CD14-positive monocyte (primary cell): ENCODE results near the gene EGFL8. TPM values are rescaled to one million over a fixed set of nuclear protein-coding genes. Genes with fewer than 3 reads are reported as not detected.

Experiments used
- DNase-seq, 3 donors: peaks; one replicate each; pipeline ENCODE4 v3.0.0-alpha.2; 2011 to 2022
- H2AFZ ChIP-seq: 2 replicates; pipeline ENCODE4 v1.6.0; 2012; ENCODE audit warnings: mild to moderate bottlenecking, low read depth, low read length, inconsistent platforms; ENCODE audit not compliant: insufficient read depth, poor library complexity, severe bottlenecking
- H3K27ac ChIP-seq, 2 donors: 1 replicate in 1 of 2; 2 replicates in 1 of 2; pipeline ENCODE4 v1.5.1; 2012 to 2013; ENCODE audit warnings: low read length in 2 of 2, control low read depth in 1 of 2, inconsistent platforms in 1 of 2, low read depth in 1 of 2, mild to moderate bottlenecking in 1 of 2
- H3K27me3 ChIP-seq, 2 donors: one replicate each; pipeline versions ENCODE4 v1.6.0 to v1.6.1; 2011 to 2013; ENCODE audit warnings: low read length in 2 of 2; ENCODE audit not compliant: control insufficient read depth in 2 of 2, insufficient read depth in 2 of 2
- H3K36me3 ChIP-seq, 2 donors: replicated peaks in 1 of 2; 1 replicate in 1 of 2; 2 replicates in 1 of 2; pipeline versions ENCODE4 v1.5.1 to v1.6.1; 2012 to 2013; ENCODE audit warnings: low read length in 2 of 2, control low read depth in 1 of 2, inconsistent platforms in 1 of 2, mild to moderate bottlenecking in 1 of 2; ENCODE audit not compliant: insufficient read depth in 2 of 2, control insufficient read depth in 1 of 2
- H3K4me1 ChIP-seq, 2 donors: 1 replicate in 1 of 2; 2 replicates in 1 of 2; pipeline versions ENCODE4 v1.5.1 to v1.6.1; 2012 to 2013; ENCODE audit warnings: low read length in 2 of 2, control low read depth in 1 of 2, inconsistent platforms in 1 of 2, mild to moderate bottlenecking in 1 of 2, moderate library complexity in 1 of 2; ENCODE audit not compliant: insufficient read depth in 2 of 2, control insufficient read depth in 1 of 2
- H3K4me2 ChIP-seq: replicated peaks from 2 replicates; pipeline ENCODE3; 2012; ENCODE audit warnings: low read length, moderate library complexity, mild to moderate bottlenecking; ENCODE audit not compliant: poor library complexity, severe bottlenecking; ENCODE audit errors: extremely low read depth
- H3K4me3 ChIP-seq, 3 experiments: fragments of 200-600 bp in 1 of 3; sonication (generic) in 1 of 3; replicated peaks in 1 of 3; 1 replicate in 2 of 3; 2 replicates in 1 of 3; pipeline ENCODE4 v1.5.1; 2011 to 2013; ENCODE audit warnings: low read length in 3 of 3, mild to moderate bottlenecking in 3 of 3, control low read depth in 2 of 3, low read depth in 2 of 3, inconsistent platforms in 1 of 3, moderate library complexity in 1 of 3
- H3K79me2 ChIP-seq: 2 replicates; pipeline ENCODE4 v1.6.0; 2012; ENCODE audit warnings: mild to moderate bottlenecking, control low read depth, inconsistent platforms, low read length, moderate library complexity; ENCODE audit not compliant: insufficient read depth
- H3K9ac ChIP-seq: 2 replicates; pipeline ENCODE4 v1.6.0; 2017; ENCODE audit warnings: low read length, mild to moderate bottlenecking; ENCODE audit not compliant: insufficient read depth, poor library complexity, severe bottlenecking
- H3K9me3 ChIP-seq, 2 donors: replicated peaks in 1 of 2; 1 replicate in 1 of 2; 2 replicates in 1 of 2; pipeline versions ENCODE4 v1.5.1 to v1.6.1; 2012 to 2013; ENCODE audit warnings: low read length in 2 of 2, control low read depth in 1 of 2; ENCODE audit not compliant: control insufficient read depth in 1 of 2, insufficient read depth in 1 of 2
- H4K20me1 ChIP-seq: 2 replicates; pipeline ENCODE4 v1.6.0; 2012; ENCODE audit warnings: mild to moderate bottlenecking, low read length, control low read depth, moderate library complexity; ENCODE audit not compliant: insufficient read depth
- H3K27ac Mint-ChIP-seq, 7 donors: one replicate each; pipeline ENCODE4 v1.8.0; 2020; ENCODE audit warnings: mild to moderate bottlenecking in 7 of 7, mixed read lengths in 7 of 7, moderate library complexity in 6 of 7, inconsistent platforms in 2 of 7
- H3K27me3 Mint-ChIP-seq, 3 donors: one replicate each; pipeline ENCODE4 v1.8.0; 2021 to 2022; ENCODE audit warnings: low read depth in 3 of 3, mild to moderate bottlenecking in 3 of 3, mixed read lengths in 3 of 3, moderate library complexity in 3 of 3, inconsistent platforms in 1 of 3
- H3K36me3 Mint-ChIP-seq, 2 donors: one replicate each; pipeline ENCODE4 v1.8.0; 2020; ENCODE audit warnings: mixed read lengths in 2 of 2, inconsistent platforms in 1 of 2, mild to moderate bottlenecking in 1 of 2
- H3K4me1 Mint-ChIP-seq: one replicate; pipeline ENCODE4 v1.8.0; 2020; ENCODE audit warnings: mild to moderate bottlenecking, mixed read lengths
- H3K4me3 Mint-ChIP-seq, 2 donors: one replicate each; pipeline ENCODE4 v1.8.0; 2020; ENCODE audit warnings: mild to moderate bottlenecking in 2 of 2, mixed read lengths in 2 of 2, moderate library complexity in 1 of 2
- H3K9me3 Mint-ChIP-seq, 7 donors: one replicate each; pipeline ENCODE4 v1.8.0; 2020 to 2022; ENCODE audit warnings: mixed read lengths in 7 of 7, mild to moderate bottlenecking in 6 of 7, moderate library complexity in 6 of 7, inconsistent platforms in 2 of 7
- WGBS: methylation state at CpG from one replicate; pipeline ENCODE4 v1.1.5; 2013; ENCODE audit warnings: missing lambda C conversion rate; ENCODE audit not compliant: insufficient coverage; 5-methylcytosine and 5-hydroxymethylcytosine counted together
- intact Hi-C, 2 donors: fragments of 100-400 bp; cut with micrococcal nuclease; formaldehyde crosslinking; loops; one replicate each; pipeline versions ENCODE4 v1.15.0 to v1.15.1; 2023
- polyA plus RNA-seq, 3 donors: library from polyadenylated mRNA; depleted of rRNA in 1 of 3; unstranded in 2 of 3; stranded (reverse) in 1 of 3; fragments of 300-500 nt in 2 of 3; fragments of >200 nt in 1 of 3; fragmentation: Illumina TruSeq in 2 of 3; gene quantifications; 1 replicate in 2 of 3; 2 replicates in 1 of 3; pipeline ENCODE4 v1.2.3, GENCODE V29; 2012 to 2021
- TF ChIP-seq, protein P1 (sequence below): fragments of 200-600 bp; IDR thresholded peaks from one replicate; pipeline ENCODE4 v1.8.0; 2022; ENCODE audit warnings: antibody characterized with exemption, mild to moderate bottlenecking

The EGFL8 gene
- polyA plus RNA-seq, 3 donors, result 0.22 to 1.8 TPM; not detected in 1

DNA sequence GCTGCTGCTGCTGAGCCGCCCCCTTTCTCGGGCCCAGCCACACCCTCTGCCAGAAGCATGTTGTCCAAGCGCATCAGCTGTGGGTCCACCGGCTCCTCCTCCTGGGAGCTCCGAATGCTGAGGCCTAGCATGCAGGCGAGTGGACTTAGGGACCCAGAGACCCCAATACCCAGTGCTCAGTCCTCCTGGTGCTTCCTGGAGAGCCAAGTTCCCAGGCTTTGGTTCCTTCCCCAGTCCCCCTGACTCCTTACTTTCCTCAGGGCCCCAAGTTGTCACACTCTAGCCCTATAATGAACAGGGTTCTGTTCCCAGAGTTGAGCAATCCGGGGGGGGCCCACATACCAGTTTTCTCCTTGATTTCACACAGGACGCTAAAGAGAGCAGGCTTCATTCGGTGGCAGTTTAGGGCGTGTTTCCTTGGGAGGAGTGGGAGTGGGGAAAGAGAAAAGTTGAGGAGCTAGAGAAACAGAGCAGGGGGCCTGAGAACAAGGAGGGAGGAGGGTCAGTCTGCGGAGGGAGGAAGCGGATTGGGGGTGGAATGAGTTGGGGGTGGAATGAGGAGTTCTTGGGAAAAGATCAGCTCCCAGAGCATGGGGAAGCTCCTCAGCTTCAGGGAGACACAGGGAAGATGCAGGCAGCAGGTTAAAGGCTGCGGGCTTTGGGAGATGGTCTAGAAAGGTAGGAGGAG, 24.1 kb downstream of the EGFL8 start:
- Histone ChIP-seq H3K4me2 (peak overlapping the region; percentile 100), H3K27ac (peak overlapping the region; percentile 89 to 95), H3K9ac (peak overlapping the region; percentile 84), H3K4me3 (peak overlapping the region; percentile 74 to 98 (median 81)), H3K27me3 (no peaks in the 10 kb centered on the region), H3K9me3 (no peaks in the 10 kb centered on the region), H3K4me1 (peaks cover 56 to 64% of the 10 kb centered on the region in 2 donors), H3K36me3 (peaks cover 34 to 47% of the 10 kb centered on the region in 2 donors), H4K20me1 (peaks cover 7% of the 10 kb centered on the region), H2AFZ (no peak overlapping the region), H3K79me2 (peaks cover 82% of the 10 kb centered on the region)
- TF ChIP-seq, protein P1, sequence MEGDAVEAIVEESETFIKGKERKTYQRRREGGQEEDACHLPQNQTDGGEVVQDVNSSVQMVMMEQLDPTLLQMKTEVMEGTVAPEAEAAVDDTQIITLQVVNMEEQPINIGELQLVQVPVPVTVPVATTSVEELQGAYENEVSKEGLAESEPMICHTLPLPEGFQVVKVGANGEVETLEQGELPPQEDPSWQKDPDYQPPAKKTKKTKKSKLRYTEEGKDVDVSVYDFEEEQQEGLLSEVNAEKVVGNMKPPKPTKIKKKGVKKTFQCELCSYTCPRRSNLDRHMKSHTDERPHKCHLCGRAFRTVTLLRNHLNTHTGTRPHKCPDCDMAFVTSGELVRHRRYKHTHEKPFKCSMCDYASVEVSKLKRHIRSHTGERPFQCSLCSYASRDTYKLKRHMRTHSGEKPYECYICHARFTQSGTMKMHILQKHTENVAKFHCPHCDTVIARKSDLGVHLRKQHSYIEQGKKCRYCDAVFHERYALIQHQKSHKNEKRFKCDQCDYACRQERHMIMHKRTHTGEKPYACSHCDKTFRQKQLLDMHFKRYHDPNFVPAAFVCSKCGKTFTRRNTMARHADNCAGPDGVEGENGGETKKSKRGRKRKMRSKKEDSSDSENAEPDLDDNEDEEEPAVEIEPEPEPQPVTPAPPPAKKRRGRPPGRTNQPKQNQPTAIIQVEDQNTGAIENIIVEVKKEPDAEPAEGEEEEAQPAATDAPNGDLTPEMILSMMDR, result no peak
- H3K4me1 Mint-ChIP-seq, result peaks cover 61% of the 10 kb centered on the region
- intact Hi-C loops, result no loop called here
- H3K27ac Mint-ChIP-seq, result peak overlapping the region; percentile 85 to 97 (median 93)
- peaks cover 0 to 2% (median 1%) of the 10 kb centered on the region in 3 donors for H3K27me3 Mint-ChIP-seq
- H3K9me3 Mint-ChIP-seq, result no peaks in the 10 kb centered on the region
- H3K36me3 Mint-ChIP-seq, result peaks cover 48 to 61% of the 10 kb centered on the region in 2 donors
- WGBS, result 22% methylated on average over 7 of the region's 13 CpGs
- peak overlapping the region; percentile 94 to 98 for H3K4me3 Mint-ChIP-seq
- no peak for DNase-seq

DNA sequence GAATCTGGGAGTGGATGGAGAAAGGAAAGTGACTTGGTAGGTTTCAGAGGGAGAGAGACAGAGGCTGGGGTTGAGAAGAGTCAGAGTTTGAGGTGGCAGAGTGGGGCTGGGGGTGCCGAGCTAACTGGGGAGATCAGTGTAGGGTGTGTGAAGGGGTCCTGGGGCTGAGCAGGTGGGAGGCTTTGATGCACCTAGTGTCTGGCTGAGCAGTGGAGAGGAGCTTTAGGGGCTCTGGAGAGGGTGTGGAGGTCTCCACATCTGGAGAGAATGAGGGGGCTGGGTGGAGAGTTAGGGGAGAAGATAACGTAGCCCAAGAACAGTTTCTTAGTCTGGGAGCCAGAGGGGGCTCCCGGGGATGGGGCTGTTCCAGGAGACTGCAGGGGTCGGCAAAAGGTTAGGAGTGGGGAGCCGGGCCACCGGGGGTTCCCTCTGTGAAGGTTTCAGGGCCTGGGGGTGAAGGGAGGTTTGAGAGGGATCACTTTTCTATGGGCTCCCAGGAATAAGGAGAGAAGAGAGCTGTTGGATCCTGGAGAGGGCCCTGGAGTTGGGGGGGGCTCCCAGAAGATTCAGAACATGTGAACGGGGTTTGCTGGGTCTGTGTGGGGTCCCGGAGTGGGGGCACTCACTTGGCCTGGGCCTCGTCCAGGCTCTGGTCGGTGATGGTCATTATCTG, 24.8 kb downstream of the EGFL8 start:
- intact Hi-C loops, result no loop called here
- WGBS, result 1% methylated on average over 10 of the region's 10 CpGs
- H3K4me1 Mint-ChIP-seq, result peaks cover 68% of the 10 kb centered on the region
- Histone ChIP-seq H3K4me1 (peaks cover 62 to 71% of the 10 kb centered on the region in 2 donors), H3K4me2 (peak overlapping the region; percentile 100), H2AFZ (no peak overlapping the region), H3K9ac (peak overlapping the region; percentile 84), H3K9me3 (no peaks in the 10 kb centered on the region), H3K27me3 (no peaks in the 10 kb centered on the region), H4K20me1 (peaks cover 7% of the 10 kb centered on the region), H3K36me3 (peaks cover 27 to 41% of the 10 kb centered on the region in 2 donors), H3K79me2 (peaks cover 85% of the 10 kb centered on the region), H3K27ac (peak overlapping the region; percentile 89 to 95), H3K4me3 (peak overlapping the region; percentile 74 to 98 (median 81))
- H3K27me3 Mint-ChIP-seq, result peaks cover 0 to 2% (median 1%) of the 10 kb centered on the region in 3 donors
- TF ChIP-seq, protein P1, result no peak
- H3K9me3 Mint-ChIP-seq, result no peaks in the 10 kb centered on the region
- DNase-seq, result no peak
- peak overlapping the region; percentile 85 to 97 (median 93) for H3K27ac Mint-ChIP-seq
- H3K36me3 Mint-ChIP-seq, result peaks cover 41 to 54% of the 10 kb centered on the region in 2 donors
- H3K4me3 Mint-ChIP-seq, result peak overlapping the region; percentile 94 to 98
